ENCODE results near the gene SH3BGRL.

DNA sequence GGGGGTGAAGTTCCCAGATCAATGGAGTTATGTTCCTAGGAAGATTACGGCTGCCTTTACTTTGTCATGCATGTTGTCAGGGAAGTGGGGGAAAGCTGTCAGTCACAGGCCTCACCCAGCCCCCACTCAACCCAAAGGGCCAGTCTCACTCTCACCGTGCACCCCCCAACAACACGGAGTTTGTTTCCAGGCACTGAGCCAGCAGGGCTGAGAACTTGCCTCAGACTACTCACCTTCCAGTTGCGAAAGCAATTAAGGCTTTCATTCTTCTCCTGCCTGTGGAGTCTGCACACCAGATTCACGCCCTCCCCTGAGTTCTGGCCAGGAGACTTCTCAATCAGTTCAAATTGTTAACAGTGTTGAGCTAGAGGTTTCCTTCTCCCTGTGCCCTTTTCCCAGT lies 114.3 kb downstream of the SH3BGRL start:
- TF ChIP-seq, protein P1, sequence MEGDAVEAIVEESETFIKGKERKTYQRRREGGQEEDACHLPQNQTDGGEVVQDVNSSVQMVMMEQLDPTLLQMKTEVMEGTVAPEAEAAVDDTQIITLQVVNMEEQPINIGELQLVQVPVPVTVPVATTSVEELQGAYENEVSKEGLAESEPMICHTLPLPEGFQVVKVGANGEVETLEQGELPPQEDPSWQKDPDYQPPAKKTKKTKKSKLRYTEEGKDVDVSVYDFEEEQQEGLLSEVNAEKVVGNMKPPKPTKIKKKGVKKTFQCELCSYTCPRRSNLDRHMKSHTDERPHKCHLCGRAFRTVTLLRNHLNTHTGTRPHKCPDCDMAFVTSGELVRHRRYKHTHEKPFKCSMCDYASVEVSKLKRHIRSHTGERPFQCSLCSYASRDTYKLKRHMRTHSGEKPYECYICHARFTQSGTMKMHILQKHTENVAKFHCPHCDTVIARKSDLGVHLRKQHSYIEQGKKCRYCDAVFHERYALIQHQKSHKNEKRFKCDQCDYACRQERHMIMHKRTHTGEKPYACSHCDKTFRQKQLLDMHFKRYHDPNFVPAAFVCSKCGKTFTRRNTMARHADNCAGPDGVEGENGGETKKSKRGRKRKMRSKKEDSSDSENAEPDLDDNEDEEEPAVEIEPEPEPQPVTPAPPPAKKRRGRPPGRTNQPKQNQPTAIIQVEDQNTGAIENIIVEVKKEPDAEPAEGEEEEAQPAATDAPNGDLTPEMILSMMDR (conservative IDR thresholded peaks at IDR 0.05) = no peak
- no peak for TF ChIP-seq ZFX (IDR thresholded peaks at IDR 0.05)

Data from C4-2B (cell line).